ENCODE measurements around the gene MYLK.

MYLK gene

DNA sequence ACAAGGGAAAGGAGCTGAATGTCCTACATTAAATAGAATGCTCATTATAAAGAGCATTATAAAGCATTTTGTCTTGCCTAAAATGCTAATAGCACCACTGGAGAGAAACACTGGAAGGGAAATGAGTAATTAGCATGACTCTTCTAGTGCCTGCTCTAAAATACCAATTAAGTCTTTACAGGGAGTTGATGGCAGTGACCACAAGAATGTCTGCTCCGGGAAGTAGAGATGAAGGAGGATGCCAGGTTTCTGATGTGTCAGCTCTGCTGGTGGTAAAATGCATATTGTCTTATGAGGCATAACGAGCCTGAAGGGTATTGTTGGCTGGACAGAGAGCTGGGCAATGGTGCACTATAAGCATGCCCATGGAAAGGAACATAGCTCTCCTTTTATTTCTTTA lies 49.5 kb downstream of the MYLK start:
- peak; percentile 98 for ATAC-seq (ENCODE audit: low read depth)
- peak overlapping the region; percentile 63 for H3K27ac ChIP-seq (ENCODE audit: poor library complexity, severe bottlenecking)
- no peaks in the 10 kb centered on the region for H3K36me3 ChIP-seq (ENCODE audit: low read depth)
- H3K9me3 ChIP-seq (ENCODE audit: severe bottlenecking): no peaks in the 10 kb centered on the region
- no peaks in the 10 kb centered on the region for H3K27me3 ChIP-seq (ENCODE audit: insufficient read depth, poor library complexity, severe bottlenecking)
- no peak overlapping the region for H3K4me3 ChIP-seq (ENCODE audit: severe bottlenecking)
- TF ChIP-seq, protein P1, sequence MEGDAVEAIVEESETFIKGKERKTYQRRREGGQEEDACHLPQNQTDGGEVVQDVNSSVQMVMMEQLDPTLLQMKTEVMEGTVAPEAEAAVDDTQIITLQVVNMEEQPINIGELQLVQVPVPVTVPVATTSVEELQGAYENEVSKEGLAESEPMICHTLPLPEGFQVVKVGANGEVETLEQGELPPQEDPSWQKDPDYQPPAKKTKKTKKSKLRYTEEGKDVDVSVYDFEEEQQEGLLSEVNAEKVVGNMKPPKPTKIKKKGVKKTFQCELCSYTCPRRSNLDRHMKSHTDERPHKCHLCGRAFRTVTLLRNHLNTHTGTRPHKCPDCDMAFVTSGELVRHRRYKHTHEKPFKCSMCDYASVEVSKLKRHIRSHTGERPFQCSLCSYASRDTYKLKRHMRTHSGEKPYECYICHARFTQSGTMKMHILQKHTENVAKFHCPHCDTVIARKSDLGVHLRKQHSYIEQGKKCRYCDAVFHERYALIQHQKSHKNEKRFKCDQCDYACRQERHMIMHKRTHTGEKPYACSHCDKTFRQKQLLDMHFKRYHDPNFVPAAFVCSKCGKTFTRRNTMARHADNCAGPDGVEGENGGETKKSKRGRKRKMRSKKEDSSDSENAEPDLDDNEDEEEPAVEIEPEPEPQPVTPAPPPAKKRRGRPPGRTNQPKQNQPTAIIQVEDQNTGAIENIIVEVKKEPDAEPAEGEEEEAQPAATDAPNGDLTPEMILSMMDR (IDR thresholded peaks at IDR 0.05; ENCODE audit: poor library complexity, severe bottlenecking): no peak
- peaks cover 26% of the 10 kb centered on the region for H3K4me1 ChIP-seq (ENCODE audit: insufficient read depth, poor library complexity, severe bottlenecking)
- DNase-seq (ENCODE audit: low spot score): no peak

DNA sequence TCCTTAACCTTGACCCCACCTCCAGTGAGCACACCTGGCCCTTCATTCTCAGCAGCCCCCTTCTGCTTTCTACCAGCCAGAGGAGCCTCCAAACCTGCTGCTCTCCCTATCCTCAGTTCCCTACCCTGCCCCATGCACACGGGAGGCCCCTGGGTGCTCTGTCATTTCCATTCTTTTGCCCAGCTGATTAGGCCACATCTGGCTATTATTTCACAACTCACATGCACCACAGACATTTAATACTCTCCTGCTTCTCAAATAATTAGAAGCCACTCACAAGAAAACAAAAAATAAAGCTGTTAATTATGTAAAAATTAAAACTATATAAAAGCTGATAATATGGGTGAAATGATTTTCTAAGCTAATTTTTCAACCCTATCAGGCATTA lies 50.7 kb downstream of the MYLK start:
- peaks cover 3% of the 10 kb centered on the region for H3K9me3 ChIP-seq (ENCODE audit: severe bottlenecking)
- no peak overlapping the region for H3K4me3 ChIP-seq (ENCODE audit: severe bottlenecking)
- peaks cover 26% of the 10 kb centered on the region for H3K4me1 ChIP-seq (ENCODE audit: insufficient read depth, poor library complexity, severe bottlenecking)
- DNase-seq (ENCODE audit: low spot score): no peak
- peak overlapping the region; percentile 63 for H3K27ac ChIP-seq (ENCODE audit: poor library complexity, severe bottlenecking)
- TF ChIP-seq, protein P1 (IDR thresholded peaks at IDR 0.05; ENCODE audit: poor library complexity, severe bottlenecking): no peak
- ATAC-seq (ENCODE audit: low read depth): no peak
- no peaks in the 10 kb centered on the region for H3K27me3 ChIP-seq (ENCODE audit: insufficient read depth, poor library complexity, severe bottlenecking)
- peaks cover 5% of the 10 kb centered on the region; the same call in 1 of the 2 replicates for H3K36me3 ChIP-seq (ENCODE audit: low read depth)

DNA sequence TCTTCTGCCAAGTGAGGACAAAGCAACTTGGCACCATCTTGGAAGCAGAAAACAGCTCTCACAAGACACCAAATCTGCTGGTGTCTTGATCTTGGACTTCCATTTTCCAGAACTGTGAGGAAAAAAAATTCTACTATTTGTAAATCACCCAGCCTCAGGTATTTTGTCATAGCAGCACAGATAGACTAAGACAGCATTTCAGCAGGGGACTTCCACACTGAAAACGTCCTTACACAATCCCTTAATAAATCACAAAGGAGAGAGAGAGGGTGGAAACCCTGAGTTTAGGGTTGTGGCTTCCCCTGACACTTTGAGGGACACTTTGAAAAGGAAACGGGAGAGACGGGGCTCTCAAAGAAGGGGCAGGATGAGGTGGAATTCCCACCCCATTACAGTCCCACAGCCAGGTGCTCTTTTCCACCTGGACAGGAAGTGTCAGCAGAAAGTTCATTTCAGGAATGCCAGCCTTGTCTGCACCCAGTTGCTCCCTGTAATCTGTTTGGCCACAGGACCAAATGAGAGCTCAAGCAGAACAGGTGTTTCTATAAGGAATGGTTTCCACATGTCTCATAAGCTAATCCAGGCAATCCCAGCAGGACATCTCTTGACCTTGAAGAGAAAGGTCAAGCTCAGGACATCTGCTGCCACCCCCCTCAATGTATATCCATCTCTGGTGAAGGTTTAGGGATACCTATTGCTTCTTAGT lies 51.3 kb downstream of the MYLK start:
- H3K4me1 ChIP-seq (ENCODE audit: insufficient read depth, poor library complexity, severe bottlenecking): peaks cover 26% of the 10 kb centered on the region
- peaks cover 9% of the 10 kb centered on the region for H3K9me3 ChIP-seq (ENCODE audit: severe bottlenecking)
- peaks cover 5% of the 10 kb centered on the region; the same call in 1 of the 2 replicates for H3K36me3 ChIP-seq (ENCODE audit: low read depth)

DNA sequence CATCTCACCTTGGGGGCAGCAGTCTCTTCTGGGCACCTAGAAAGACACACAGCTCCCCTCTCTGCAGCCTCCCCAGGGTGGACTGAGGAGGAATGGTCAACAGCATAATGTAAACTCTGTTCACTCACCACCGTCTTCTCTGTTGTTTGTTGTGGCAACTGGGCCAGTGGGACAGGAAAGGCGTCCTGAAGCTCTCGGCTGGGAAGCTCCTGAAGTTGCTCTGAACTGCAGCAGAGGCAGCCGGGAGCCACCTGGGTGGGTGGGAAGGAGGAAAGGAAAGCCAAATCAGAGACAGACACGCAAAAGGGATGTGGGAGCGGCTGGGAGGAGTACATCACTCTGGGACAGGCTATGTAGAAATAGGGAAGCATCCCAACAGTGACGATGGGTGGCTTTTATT lies 52.7 kb downstream of the MYLK start:
- TF ChIP-seq, protein P1 (IDR thresholded peaks at IDR 0.05; ENCODE audit: poor library complexity, severe bottlenecking): no peak
- DNase-seq (ENCODE audit: low spot score) (no peak), ATAC-seq (ENCODE audit: low read depth) (no peak)
- H3K9me3 ChIP-seq (ENCODE audit: severe bottlenecking): peaks cover 17% of the 10 kb centered on the region
- H3K4me3 ChIP-seq (ENCODE audit: severe bottlenecking): no peak overlapping the region
- peaks cover 26% of the 10 kb centered on the region for H3K4me1 ChIP-seq (ENCODE audit: insufficient read depth, poor library complexity, severe bottlenecking)
- peaks cover 5% of the 10 kb centered on the region; the same call in 1 of the 2 replicates for H3K36me3 ChIP-seq (ENCODE audit: low read depth)
- no peak overlapping the region for H3K27ac ChIP-seq (ENCODE audit: poor library complexity, severe bottlenecking)
- H3K27me3 ChIP-seq (ENCODE audit: insufficient read depth, poor library complexity, severe bottlenecking): no peaks in the 10 kb centered on the region

More for the DNA sequence above, 51.3 kb downstream of the MYLK start:
- TF ChIP-seq, protein P1 (IDR thresholded peaks at IDR 0.05; ENCODE audit: poor library complexity, severe bottlenecking): no peak
- 0 out of 3 replicates have a peak, but pooled peaks have one; percentile 8 for ATAC-seq (ENCODE audit: low read depth)
- DNase-seq (ENCODE audit: low spot score): no peak
- H3K4me3 ChIP-seq (ENCODE audit: severe bottlenecking): no peak overlapping the region
- H3K27me3 ChIP-seq (ENCODE audit: insufficient read depth, poor library complexity, severe bottlenecking): no peaks in the 10 kb centered on the region
- H3K27ac ChIP-seq (ENCODE audit: poor library complexity, severe bottlenecking): peak overlapping the region; percentile 63

DNA sequence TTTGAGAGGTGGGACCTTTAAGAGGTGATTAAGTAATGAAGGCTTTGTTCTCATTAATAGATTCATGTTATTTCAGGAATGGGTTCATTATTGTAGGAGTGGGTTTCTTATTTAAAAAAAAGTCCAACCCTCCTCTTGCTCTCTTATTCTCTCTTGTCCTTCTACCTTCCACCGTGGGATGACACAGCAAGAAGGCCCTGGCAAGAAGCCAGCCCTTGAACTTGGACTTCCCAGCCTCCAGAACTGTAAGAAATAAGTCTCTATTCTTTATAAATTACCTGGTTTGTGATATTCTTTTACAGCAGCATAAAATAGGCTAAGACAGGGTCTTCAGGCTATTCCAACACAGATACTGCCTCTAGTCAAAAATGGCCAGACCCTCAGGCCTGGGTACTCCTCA lies 62.2 kb downstream of the MYLK start:
- no peak for DNase-seq (ENCODE audit: low spot score)
- H3K4me3 ChIP-seq (ENCODE audit: severe bottlenecking): no peak overlapping the region
- H3K36me3 ChIP-seq (ENCODE audit: low read depth): no peaks in the 10 kb centered on the region
- H3K27ac ChIP-seq (ENCODE audit: poor library complexity, severe bottlenecking): no peak overlapping the region
- TF ChIP-seq, protein P1 (IDR thresholded peaks at IDR 0.05; ENCODE audit: poor library complexity, severe bottlenecking): no peak
- no peak for ATAC-seq (ENCODE audit: low read depth)
- H3K27me3 ChIP-seq (ENCODE audit: insufficient read depth, poor library complexity, severe bottlenecking): no peaks in the 10 kb centered on the region
- H3K9me3 ChIP-seq (ENCODE audit: severe bottlenecking): peaks cover under 1% of the 10 kb centered on the region
- peaks cover 23% of the 10 kb centered on the region for H3K4me1 ChIP-seq (ENCODE audit: insufficient read depth, poor library complexity, severe bottlenecking)

Measured in RWPE2 (cell line).